GM18499 (cell line): ENCODE measurements around the gene PCSK7.
"Not testable (repeated sequence)": the region's sequence is repeated elsewhere in the genome, so short reads cannot be mapped to it uniquely, and the experiment has no call there.

Experiments
- ATAC-seq: cut with Tn5 transposase; IDR thresholded peaks from one replicate; pipeline ENCODE4 v1.9.1; 2021; ENCODE audit warnings: moderate number of reproducible peaks; ENCODE audit not compliant: insufficient read depth, unreplicated experiment

PCSK7 gene

GRCh38 chr11:117218133-117218915 is 13.5 kb downstream of the PCSK7 start:
- ATAC-seq: no peak

GRCh38 chr11:117217141-117218084 is 14.5 kb downstream of the PCSK7 start:
- no peak for ATAC-seq

- ATAC-seq: no peak
Measured at GRCh38 chr11:117214404-117215110, 17.3 kb downstream of the PCSK7 start.

GRCh38 chr11:117212697-117213355 is 19.0 kb downstream of the PCSK7 start:
- ATAC-seq: no peak

- no peak for ATAC-seq
Measured at GRCh38 chr11:117210620-117211019, 21.3 kb downstream of the PCSK7 start.

GRCh38 chr11:117209351-117210125 is 22.3 kb downstream of the PCSK7 start:
- ATAC-seq: not testable (repeated sequence)

- ATAC-seq: not testable (repeated sequence)
Measured at GRCh38 chr11:117208710-117209109, 23.2 kb downstream of the PCSK7 start.

DNA sequence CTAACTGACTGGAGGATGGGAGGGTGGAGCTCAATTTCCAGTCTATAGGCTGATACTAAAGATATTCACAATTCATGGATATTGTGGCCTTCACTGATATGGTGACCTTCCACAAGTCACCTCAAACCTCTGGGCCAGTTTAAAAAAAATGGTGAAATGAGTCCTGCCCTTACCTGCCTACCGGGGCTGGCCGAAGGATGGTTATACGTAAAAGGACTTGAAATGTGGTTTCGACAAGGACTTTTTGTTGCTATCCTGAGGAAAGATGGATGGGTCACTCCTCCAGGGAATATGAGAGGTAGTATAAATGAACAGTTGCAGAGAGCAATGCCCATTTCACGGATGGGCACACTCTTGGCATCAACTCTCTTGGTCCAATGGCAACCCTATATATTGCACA is 24.4 kb downstream of the PCSK7 start:
- not testable (repeated sequence) for ATAC-seq

- not testable (repeated sequence) for ATAC-seq
Measured at GRCh38 chr11:117206859-117207258, 25.0 kb downstream of the PCSK7 start.

- not testable (repeated sequence) for ATAC-seq
Measured at GRCh38 chr11:117206111-117206510, 25.8 kb downstream of the PCSK7 start.

GRCh38 chr11:117205211-117205818 is 26.6 kb downstream of the PCSK7 start:
- no peak for ATAC-seq

- no peak for ATAC-seq
Measured at GRCh38 chr11:117204283-117205080, 27.4 kb downstream of the PCSK7 start.

- ATAC-seq: no peak
Measured at GRCh38 chr11:117203069-117203407, 28.8 kb downstream of the PCSK7 start.

DNA sequence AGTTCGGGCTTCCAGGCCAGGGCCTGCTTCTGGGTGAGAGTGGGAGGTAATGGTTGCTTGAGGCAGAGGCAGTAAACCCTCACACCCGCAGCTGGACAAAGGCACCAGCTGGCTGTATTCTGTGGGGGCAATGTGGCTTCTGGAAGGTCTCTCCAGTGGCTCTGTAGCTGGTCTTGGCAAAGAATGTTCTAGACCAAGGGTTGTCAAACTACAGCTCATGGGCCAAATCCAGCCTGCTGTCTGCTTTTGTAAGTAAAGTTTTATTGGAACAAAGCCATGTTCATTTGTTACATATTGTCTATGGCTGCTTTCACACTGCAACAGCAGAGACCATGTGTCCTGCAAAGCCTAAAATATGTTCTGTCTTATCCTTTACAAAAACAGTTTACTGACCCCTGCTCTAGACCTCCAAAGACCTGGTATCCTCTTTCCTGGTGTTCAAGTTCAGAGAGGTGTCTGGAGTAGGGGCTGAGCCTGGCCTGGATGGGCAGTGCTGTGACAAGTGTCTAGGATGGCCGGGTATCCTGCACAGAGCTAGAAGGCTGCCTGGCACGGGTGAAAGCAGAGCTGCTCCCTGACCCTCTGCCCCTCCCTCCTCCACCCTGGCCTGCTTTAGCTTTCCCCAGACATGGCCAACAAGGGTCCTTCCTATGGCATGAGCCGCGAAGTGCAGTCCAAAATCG is 29.3 kb downstream of the PCSK7 start:
- ATAC-seq: no peak

DNA sequence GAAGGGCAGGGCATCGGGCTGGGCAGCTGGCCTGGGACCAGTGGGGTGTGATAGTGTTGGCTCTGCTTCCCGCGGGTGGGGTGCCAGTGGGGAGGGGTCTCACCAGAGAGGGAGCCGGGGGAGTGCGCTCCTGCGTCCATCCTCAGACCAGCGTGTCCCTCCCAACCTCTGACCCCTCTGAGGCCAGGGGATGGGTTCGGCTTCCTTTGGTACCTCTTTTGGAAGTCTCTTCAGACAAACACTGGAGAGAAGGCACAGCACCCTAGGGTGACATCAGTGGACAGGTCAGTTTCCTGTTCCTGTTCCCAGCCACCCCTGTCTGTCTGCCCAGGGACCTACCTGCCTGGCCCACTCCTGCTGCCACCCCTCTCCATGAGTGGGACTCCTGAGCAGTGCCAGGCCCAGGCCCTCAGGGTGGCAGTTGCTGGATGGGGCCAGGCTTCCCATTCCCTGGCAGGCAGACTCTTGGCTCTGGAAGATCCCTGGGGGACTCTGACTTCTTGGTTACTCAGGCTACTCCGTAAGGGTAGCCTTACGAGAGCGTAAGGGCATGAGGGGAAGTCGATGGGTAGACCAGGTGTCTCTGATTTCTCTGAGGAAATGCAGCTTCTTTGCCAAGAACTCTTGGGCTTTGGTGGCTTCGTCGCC is 30.1 kb downstream of the PCSK7 start:
- ATAC-seq: no peak

DNA sequence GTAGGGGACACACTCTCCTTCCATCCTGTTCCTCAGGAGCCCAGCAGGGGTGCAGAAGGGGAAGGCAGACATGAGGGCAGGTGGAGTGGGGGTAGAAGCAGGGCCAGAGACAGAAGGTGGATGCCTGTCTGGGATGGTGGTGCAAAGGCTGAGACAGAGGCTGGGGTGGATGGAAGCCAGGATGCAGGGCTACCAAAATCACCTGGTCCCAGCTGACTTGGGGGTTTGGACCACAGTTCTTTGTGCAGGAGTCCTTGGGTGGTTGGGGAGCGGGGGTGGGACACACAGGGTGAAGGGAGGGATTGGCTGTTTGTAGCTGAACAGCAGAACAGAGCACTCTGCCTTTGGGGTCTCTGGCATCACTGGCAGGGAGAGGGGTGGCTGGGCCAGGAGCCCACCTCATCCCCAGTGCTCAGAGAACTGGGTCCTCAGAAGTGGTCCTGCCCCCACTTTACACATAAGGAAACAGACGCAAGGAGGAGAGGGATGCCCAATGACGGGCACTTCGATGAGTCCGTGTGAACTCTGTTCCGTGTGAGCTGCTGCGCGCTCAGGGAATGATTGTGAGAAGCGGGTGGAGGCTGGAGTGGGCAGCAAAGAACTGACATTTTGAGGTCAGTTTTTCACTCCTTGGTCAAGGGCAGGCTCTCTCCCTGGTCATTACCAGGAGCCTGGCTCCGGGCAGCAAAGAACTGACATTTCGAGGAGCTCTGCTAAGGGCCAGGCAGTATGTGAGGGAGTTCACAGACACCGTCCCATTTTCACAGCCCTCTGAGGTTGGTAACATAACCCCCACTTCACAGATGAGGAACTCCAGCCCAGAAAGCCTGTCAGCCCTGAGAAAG is 30.8 kb downstream of the PCSK7 start:
- ATAC-seq: no peak
